ENCODE data around the gene AOC2. TPM values are rescaled to one million over a fixed set of nuclear protein-coding genes. Genes with fewer than 3 reads are reported as not detected.
A peak's percentile ranks its signal among the peaks of the same experiment; 100 is the strongest.

The AOC2 gene
- total and polyA plus RNA-seq, 9 of the 15 experiments (the other 6 are each of a cell fraction or from before 2014, with no cell fraction given) = 0.08 to 0.91 (median 0.49) TPM

DNA sequence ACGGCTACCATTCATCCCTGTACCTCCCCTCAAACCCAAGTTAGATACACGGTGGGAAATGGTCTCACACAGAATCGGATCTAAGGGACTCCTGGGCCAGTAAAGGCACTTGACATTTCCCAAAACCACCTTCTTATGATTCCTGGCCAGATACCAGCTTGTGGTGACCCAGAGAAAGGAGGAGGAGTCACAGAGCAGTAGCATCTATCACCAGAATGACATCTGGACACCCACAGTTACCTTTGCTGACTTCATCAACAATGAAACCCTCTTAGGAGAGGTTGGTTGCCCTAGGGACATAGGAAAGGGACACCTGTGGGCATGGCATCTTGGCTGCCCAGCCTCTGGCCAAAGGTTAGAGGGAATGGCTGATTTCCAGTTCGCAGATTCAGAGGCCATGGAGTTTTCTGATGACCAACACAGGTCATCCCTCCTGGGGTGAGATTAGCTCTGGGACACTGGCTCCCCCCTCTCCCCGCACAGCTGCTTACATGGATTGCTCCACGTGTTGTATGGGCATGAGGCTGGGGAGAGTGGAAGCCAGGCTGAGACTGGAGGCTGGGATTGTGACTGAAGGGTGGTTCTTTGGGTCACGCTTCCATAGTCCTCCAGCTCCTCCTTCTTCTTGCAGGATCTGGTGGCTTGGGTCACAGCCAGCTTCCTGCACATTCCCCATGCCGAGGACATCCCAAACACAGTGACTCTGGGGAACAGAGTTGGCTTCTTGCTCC, 5.2 kb downstream of the AOC2 start:
- Histone ChIP-seq H2AFZ (ENCODE audit: low read depth, low read length) (no peak overlapping the region), H3K4me1 (replicated peaks in 1 of 2; ENCODE audit: control insufficient read depth in 2 of 2, insufficient read depth in 2 of 2, low read length in 2 of 2) (peaks cover 3 to 12% of the 10 kb centered on the region in 2 experiments; a peak in 3 of 5 replicates), H3K9ac (ENCODE audit: insufficient read depth in 1 of 2, low read depth in 2 of 2, low read length in 2 of 2) (peak overlapping the region in 1 of 2 experiments; percentile 38; a peak in 2 of 4 replicates), H3K79me2 (ENCODE audit: control insufficient read depth, insufficient read depth, low read length) (no peaks in the 10 kb centered on the region), H3K27me3 (ENCODE audit: control insufficient read depth in 2 of 2, insufficient read depth in 2 of 2, low read length in 2 of 2) (no peaks in the 10 kb centered on the region), H3K9me3 (replicated peaks; ENCODE audit: control insufficient read depth, insufficient read depth, low read depth, low read length) (no peaks in the 10 kb centered on the region), H3K27ac (ENCODE audit: extremely low read depth, low read depth, low read length) (no peak overlapping the region), H3K9me1 (ENCODE audit: control insufficient read depth, insufficient read depth, low read length) (no peaks in the 10 kb centered on the region), H3K4me3 (no peak overlapping the region), H3K4me2 (ENCODE audit: insufficient read depth, low read length) (no peak overlapping the region), H4K20me1 (replicated peaks; ENCODE audit: control insufficient read depth, insufficient read depth, low read length) (0 out of 2 replicates have a peak, but pooled peaks cover 2% of the 10 kb centered on the region), H3K36me3 (ENCODE audit: control insufficient read depth, insufficient read depth, low read length) (peaks cover 13% of the 10 kb centered on the region)
- POLR2A ChIA-PET = interaction anchor here (1.6 kb wide), 1 partner anchor 10 kb away, joined by 3 read pairs; no protein-coding TSS in a partner anchor
- FAIRE-seq (peak; percentile 19), DNase-seq (ENCODE audit: extremely low read depth in 1 of 4, low spot score in 3 of 4) (peak in 3 of 4 experiments; percentile 16 to 60 (median 57)), ATAC-seq (no peak; the same call in 2 of the 3 replicates)
- intact Hi-C loops (cut with micrococcal nuclease) = no loop called here
- CTCF ChIA-PET (ENCODE audit: low intra/inter-chr PET ratio) = no interaction called here
- WGBS (ENCODE audit: insufficient coverage, low coverage, missing lambda C conversion rate) = 4% methylated on average over 7 of the region's 8 CpGs
- no TSS peak for BruUV-seq (replicated peaks)
- in situ Hi-C loops (cut with MboI) = no loop called here
- no peak for TF ChIP-seq PPARD (CRISPR knock-in tag; IDR thresholded peaks at IDR 0.05)
- TF ChIP-seq, protein P1, sequence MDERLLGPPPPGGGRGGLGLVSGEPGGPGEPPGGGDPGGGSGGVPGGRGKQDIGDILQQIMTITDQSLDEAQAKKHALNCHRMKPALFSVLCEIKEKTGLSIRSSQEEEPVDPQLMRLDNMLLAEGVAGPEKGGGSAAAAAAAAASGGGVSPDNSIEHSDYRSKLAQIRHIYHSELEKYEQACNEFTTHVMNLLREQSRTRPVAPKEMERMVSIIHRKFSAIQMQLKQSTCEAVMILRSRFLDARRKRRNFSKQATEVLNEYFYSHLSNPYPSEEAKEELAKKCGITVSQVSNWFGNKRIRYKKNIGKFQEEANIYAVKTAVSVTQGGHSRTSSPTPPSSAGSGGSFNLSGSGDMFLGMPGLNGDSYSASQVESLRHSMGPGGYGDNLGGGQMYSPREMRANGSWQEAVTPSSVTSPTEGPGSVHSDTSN (CRISPR knock-in tag; IDR thresholded peaks at IDR 0.05; ENCODE audit: low read depth) = no peak
- TF ChIP-seq, protein P1 (tag; conservative IDR thresholded peaks at IDR 0.05; ENCODE audit: low read depth) = peak; percentile 45; the same call in 1 of the 2 replicates
- TF ChIP-seq, protein P2, sequence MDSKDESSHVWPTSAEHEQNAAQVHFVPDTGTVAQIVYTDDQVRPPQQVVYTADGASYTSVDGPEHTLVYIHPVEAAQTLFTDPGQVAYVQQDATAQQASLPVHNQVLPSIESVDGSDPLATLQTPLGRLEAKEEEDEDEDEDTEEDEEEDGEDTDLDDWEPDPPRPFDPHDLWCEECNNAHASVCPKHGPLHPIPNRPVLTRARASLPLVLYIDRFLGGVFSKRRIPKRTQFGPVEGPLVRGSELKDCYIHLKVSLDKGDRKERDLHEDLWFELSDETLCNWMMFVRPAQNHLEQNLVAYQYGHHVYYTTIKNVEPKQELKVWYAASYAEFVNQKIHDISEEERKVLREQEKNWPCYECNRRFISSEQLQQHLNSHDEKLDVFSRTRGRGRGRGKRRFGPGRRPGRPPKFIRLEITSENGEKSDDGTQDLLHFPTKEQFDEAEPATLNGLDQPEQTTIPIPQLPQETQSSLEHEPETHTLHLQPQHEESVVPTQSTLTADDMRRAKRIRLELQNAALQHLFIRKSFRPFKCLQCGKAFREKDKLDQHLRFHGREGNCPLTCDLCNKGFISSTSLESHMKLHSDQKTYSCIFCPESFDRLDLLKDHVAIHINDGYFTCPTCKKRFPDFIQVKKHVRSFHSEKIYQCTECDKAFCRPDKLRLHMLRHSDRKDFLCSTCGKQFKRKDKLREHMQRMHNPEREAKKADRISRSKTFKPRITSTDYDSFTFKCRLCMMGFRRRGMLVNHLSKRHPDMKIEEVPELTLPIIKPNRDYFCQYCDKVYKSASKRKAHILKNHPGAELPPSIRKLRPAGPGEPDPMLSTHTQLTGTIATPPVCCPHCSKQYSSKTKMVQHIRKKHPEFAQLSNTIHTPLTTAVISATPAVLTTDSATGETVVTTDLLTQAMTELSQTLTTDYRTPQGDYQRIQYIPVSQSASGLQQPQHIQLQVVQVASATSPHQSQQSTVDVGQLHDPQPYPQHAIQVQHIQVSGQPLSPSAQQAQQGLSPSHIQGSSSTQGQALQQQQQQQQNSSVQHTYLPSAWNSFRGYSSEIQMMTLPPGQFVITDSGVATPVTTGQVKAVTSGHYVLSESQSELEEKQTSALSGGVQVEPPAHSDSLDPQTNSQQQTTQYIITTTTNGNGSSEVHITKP (IDR thresholded peaks at IDR 0.05; ENCODE audit: partially characterized antibody) = peak; percentile 74
- TF ChIP-seq, protein P3, sequence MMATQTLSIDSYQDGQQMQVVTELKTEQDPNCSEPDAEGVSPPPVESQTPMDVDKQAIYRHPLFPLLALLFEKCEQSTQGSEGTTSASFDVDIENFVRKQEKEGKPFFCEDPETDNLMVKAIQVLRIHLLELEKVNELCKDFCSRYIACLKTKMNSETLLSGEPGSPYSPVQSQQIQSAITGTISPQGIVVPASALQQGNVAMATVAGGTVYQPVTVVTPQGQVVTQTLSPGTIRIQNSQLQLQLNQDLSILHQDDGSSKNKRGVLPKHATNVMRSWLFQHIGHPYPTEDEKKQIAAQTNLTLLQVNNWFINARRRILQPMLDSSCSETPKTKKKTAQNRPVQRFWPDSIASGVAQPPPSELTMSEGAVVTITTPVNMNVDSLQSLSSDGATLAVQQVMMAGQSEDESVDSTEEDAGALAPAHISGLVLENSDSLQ (IDR thresholded peaks at IDR 0.05) = peak; percentile 70
- TF ChIP-seq ARNT (IDR thresholded peaks at IDR 0.05) = no peak
- TF ChIP-seq PHF20 (IDR thresholded peaks at IDR 0.05; ENCODE audit: partially characterized antibody) = no peak
- TF ChIP-seq ZNF431 (CRISPR knock-in tag; IDR thresholded peaks at IDR 0.05) = no peak
- no peak for TF ChIP-seq EHMT2 (IDR thresholded peaks at IDR 0.05)
- TF ChIP-seq, protein P4, sequence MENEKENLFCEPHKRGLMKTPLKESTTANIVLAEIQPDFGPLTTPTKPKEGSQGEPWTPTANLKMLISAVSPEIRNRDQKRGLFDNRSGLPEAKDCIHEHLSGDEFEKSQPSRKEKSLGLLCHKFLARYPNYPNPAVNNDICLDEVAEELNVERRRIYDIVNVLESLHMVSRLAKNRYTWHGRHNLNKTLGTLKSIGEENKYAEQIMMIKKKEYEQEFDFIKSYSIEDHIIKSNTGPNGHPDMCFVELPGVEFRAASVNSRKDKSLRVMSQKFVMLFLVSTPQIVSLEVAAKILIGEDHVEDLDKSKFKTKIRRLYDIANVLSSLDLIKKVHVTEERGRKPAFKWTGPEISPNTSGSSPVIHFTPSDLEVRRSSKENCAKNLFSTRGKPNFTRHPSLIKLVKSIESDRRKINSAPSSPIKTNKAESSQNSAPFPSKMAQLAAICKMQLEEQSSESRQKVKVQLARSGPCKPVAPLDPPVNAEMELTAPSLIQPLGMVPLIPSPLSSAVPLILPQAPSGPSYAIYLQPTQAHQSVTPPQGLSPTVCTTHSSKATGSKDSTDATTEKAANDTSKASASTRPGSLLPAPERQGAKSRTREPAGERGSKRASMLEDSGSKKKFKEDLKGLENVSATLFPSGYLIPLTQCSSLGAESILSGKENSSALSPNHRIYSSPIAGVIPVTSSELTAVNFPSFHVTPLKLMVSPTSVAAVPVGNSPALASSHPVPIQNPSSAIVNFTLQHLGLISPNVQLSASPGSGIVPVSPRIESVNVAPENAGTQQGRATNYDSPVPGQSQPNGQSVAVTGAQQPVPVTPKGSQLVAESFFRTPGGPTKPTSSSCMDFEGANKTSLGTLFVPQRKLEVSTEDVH (IDR thresholded peaks at IDR 0.05; ENCODE audit: low read depth, partially characterized antibody) = no peak
